ENCODE results near the gene HNRNPA2B1. TPM values are rescaled to one million over a fixed set of nuclear protein-coding genes. Genes with fewer than 3 reads are reported as not detected.

HNRNPA2B1 gene
- 377 TPM for total RNA-seq

DNA sequence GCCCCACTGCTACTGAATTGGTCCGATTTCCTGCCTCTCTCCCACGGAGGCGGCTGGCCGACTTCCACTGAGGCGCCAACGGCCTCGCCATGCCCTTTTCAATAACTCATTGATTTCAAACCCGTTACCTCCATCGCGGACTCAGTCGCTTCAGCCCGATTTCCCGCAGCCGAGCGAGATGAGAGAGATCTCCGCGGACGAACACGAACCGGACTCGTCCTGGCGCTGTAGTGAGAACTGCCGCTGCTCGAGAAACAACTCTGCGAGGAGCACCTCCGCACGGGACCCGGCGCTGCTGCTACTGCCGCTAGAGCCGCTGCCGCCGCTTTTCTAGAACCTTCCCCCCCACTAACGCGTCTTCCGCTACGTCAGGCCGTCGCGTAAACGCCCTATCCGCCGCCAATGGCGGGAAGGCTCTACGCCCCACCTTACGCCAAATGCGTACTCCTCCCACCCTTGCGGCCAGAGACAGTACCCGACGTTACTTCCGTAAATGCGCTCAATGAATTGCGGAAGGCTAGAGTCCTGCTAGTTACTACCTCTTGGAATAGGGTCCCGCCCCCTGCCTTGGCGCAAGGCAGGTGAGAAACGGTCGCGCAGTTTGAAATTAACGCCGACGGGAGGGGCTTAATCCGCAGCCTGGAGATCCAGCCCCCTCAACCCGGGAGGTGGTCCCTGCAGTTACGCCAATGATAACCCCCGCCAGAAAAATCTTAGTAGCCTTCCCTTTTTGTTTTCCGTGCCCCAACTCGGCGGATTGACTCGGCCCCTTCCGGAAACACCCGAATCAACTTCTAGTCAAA, at the start of gene HNRNPA2B1:
HNRNPA2B1 (minus strand) TSS at position 303 of the 803 bp plus-strand sequence; CDS start at position 134, 169 bp downstream.
- DNase-seq (ENCODE audit: low spot score), result peak; percentile 99
- ATAC-seq, result peak; percentile 95
- intact Hi-C loops (cut with DNase I), result no loop called here

- intact Hi-C loops (cut with DNase I), result no loop called here
- no peak for ATAC-seq
- DNase-seq (ENCODE audit: low spot score), result no peak
Observed at GRCh38 chr7:26250239-26250638, 49.7 kb upstream of the HNRNPA2B1 start.

DNA sequence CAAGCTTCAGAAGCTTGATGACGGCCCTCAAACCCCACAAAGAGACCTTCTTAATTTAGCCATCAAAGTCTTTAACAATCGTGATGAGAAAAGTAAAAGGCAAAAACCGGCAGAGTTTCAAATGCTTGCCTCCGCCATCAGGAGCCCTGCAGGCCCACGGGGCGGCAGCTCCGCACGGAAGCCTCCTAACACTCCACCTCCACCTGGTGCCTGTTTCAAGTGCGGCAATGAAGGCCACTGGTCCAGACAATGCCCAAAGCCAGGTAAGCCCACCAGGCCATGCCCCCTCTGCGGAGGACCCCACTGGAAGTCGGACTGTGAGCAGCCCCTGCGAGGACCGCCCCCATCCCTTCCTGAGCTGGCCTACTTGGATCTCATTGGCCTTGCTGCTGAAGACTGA, 44.6 kb upstream of the HNRNPA2B1 start:
- ATAC-seq (no peak), DNase-seq (ENCODE audit: low spot score) (no peak)
- intact Hi-C loops (cut with DNase I), result no loop called here

DNA sequence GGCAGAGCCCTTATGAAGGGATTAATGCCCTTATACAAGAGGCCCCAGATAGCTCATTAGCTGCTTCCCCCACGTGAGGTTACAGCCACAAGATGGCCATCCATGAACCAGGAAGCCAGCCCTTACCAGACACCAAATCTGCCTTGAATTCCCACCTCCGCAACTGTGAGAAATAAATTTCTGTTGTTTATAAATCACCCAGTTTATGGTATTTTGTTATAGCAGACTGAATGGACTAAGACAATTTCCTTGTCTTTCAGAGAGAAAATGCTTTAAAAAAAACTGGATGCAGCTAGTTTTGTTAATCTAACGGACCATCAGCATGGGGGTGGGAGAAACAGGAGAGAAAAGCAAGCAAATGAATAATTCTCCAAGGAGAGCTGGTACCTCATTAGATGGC, 37.5 kb upstream of the HNRNPA2B1 start:
- DNase-seq (ENCODE audit: low spot score) (no peak), ATAC-seq (no peak)
- intact Hi-C loops (cut with DNase I), result no loop called here

GRCh38 chr7:26237035-26237807, 36.7 kb upstream of the HNRNPA2B1 start:
- DNase-seq (ENCODE audit: low spot score) (no peak), ATAC-seq (no peak)
- intact Hi-C loops (cut with DNase I), result no loop called here

DNA sequence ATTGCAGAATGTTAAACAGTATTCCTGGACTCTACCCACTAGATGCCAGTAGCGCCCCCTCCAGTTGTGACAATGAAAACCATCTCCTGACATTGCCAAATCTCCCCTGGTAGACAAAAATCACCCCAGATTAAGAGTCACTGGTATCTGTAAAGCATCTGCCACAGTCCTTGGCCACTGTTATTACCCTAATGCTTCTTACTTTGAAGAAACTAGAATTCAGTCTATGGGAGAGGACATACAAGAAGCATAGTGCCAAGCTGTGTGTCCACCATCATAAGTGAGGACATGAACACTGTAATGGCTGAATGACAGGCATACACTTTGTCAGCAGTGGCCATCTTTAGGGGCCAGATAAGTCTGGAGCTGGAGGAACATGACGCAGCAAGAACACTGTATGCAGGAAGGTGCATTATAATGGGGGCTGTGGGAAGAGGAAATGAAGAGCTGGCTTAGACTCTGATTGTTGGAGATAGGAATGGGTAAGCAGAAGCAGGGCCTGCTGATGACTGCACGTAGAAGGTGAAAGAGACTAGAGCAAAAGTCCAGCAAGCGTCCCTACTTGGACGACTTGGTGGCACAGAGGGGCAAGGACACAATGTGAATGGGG, 33.5 kb upstream of the HNRNPA2B1 start:
- intact Hi-C loops (cut with DNase I), result no loop called here
- ATAC-seq (no peak), DNase-seq (ENCODE audit: low spot score) (no peak)

GRCh38 chr7:26227987-26228386, 27.4 kb upstream of the HNRNPA2B1 start:
- DNase-seq (ENCODE audit: low spot score) (no peak), ATAC-seq (no peak)
- intact Hi-C loops (cut with DNase I), result no loop called here

GRCh38 chr7:26224359-26224758, 23.8 kb upstream of the HNRNPA2B1 start:
- intact Hi-C loops (cut with DNase I), result no loop called here
- ATAC-seq, result no peak
- no peak for DNase-seq (ENCODE audit: low spot score)

DNA sequence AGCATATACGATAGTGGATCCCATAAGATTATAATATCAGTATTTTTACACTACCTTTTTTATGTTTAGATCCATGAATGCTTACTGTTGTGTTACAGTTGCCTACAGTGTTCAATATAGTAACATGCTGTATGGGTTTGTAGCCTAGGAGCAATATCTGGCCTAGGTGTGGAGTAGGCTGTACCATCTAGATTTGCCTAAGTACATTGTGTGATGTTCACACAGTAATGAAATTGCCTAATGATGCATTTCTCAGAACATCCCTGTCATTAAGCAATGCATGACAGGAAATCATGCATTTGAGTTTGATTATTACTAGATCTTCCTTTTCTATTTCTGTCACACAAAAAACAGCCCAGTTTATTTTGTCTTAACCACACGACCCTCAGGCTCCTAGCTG, 15.5 kb upstream of the HNRNPA2B1 start:
- DNase-seq (ENCODE audit: low spot score), result no peak
- intact Hi-C loops (cut with DNase I), result no loop called here
- no peak for ATAC-seq

- DNase-seq (ENCODE audit: low spot score) (no peak), ATAC-seq (no peak)
- intact Hi-C loops (cut with DNase I), result no loop called here
Observed at GRCh38 chr7:26213807-26214515, 13.4 kb upstream of the HNRNPA2B1 start.

DNA sequence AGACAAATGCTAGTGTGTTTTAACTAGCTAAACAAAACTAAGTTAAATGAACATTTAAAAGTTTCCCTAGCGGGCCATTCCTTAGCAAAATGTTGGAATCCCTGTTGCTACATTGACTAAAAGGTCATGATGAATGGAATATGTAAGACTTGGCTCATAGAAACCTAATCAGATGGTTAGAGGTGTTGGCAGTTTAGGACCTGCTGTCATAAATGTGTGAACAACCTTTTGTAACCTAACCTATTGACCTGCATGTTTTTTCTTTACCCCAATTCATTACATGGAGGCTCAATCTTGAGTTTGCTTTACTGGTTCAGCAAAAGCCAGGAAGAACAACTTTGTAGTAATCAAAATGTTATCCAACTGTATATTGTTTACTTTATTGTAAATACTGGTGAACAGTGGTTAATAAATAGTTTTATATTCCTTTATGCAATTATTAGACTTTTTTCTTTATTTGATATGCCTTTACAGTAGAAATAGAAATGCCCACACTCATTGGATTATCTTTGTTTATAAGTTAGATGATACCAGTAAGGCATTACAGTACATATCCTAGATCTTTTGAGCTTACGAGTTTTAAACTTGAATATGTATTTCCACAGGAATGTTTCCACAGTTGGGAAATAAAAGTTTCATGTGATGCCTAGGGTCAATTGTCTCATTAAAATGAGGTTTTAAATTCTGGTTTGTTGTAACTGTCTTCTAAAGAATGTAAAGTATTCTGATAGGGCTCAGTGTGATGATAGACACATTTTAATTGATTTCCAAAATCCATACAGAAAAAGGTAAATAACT, 12.6 kb upstream of the HNRNPA2B1 start:
- ATAC-seq (no peak), DNase-seq (ENCODE audit: low spot score) (no peak)
- intact Hi-C loops (cut with DNase I), result no loop called here

GRCh38 chr7:26208040-26208439, 7.5 kb upstream of the HNRNPA2B1 start:
- DNase-seq (ENCODE audit: low spot score) (no peak), ATAC-seq (no peak)
- intact Hi-C loops (cut with DNase I), result no loop called here

DNA sequence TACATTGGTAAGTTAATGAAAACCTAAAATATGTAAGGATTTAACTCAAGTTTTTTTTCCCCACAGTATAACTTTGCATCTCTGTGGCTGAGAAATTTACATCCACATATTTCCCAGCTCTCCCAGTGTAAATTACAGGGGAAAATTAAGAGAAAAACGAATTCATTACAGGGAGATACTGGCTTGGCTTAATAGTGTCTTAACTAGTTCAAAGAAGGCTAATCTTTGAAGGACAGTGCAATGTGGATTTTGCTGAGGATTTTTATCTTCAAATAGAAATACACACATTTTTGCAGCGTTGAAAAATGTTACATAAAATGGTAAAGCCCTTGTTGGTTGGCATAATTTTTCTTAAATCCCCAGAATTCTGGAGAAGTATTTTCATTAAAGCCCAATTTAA, 2.5 kb upstream of the HNRNPA2B1 start:
- no peak for ATAC-seq
- intact Hi-C loops (cut with DNase I), result no loop called here
- DNase-seq (ENCODE audit: low spot score), result no peak

- intact Hi-C loops (cut with DNase I), result no loop called here
- ATAC-seq, result no peak
- DNase-seq (ENCODE audit: low spot score), result peak; percentile 85
Observed at GRCh38 chr7:26202019-26202990, 1.8 kb upstream of the HNRNPA2B1 start.

DNA sequence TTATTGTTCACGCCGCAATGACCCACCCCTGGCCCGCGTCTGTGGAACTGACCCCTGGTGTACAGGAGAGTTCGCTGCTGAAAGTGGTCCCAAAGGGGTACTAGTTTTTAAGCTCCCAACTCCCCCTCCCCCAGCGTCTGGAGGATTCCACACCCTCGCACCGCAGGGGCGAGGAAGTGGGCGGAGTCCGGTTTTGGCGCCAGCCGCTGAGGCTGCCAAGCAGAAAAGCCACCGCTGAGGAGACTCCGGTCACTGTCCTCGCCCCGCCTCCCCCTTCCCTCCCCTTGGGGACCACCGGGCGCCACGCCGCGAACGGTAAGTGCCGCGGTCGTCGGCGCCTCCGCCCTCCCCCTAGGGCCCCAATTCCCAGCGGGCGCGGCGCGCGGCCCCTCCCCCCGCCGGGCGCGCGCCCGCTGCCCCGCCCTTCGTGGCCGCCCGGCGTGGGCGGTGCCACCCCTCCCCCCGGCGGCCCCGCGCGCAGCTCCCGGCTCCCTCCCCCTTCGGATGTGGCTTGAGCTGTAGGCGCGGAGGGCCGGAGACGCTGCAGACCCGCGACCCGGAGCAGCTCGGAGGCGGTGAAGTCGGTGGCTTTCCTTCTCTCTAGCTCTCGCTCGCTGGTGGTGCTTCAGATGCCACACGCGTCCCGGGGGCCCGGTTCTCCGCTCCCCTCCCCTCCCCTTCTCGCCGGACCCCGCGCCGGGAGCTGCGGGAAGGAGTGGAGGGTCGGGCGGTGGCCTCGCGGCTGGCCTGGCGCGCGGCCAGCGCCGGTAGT, 887 bp upstream of the HNRNPA2B1 start, which contains the start of gene CBX3:
CBX3 (plus strand) TSS at position 499 of the 772 bp plus-strand sequence. CDS start 1,254 bp downstream, outside the sequence.
- intact Hi-C loops (cut with DNase I), result no loop called here
- peak; percentile 75 for ATAC-seq
- peak; percentile 96 for DNase-seq (ENCODE audit: low spot score)

DNA sequence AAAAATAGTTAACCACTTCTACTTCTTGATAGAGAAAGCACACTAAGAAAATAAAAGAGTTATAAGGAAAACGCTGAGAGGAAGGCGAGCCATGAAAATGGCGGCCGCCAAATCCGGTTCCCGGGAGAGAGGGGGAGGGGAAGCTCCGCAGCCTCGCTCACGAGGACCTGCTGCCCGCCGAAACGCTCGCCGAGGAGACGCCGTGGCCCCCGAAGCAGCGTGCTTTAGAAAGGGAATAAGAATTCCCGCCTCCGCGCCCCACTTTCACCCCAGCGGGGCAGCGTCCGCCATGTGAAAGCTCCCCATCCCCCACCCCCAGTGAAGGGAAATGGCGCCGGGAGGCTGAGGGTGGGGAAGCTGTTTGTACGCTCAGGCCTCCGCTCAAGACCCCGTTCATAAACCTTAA, 505 bp downstream of the HNRNPA2B1 start:
- intact Hi-C loops (cut with DNase I), result no loop called here
- DNase-seq (ENCODE audit: low spot score), result peak; percentile 87
- ATAC-seq, result peak; percentile 65

Measured in sciatic nerve (tissue), 2 donors.